H1 (cell line): ENCODE measurements around the gene TRIM14. TPM values are rescaled to one million over a fixed set of nuclear protein-coding genes. Genes with fewer than 3 reads are reported as not detected.

ENCODE experiments used
- CTCF ChIA-PET: fragments of 300-600 bp; sonication (Branson Sonifier 250); formaldehyde crosslinking; loops from one replicate; lab custom pipeline; 2021; ENCODE audit not compliant: partially characterized antibody; lab: Charles Lee
- POLR2A ChIA-PET: fragments of 300-600 bp; sonication (Branson Sonifier 250); formaldehyde crosslinking; loops from one replicate; lab custom pipeline; 2021; ENCODE audit warnings: inconsistent platforms; ENCODE audit not compliant: partially characterized antibody; lab: Charles Lee
- DNase-seq, 2 experiments: peaks; one replicate each; pipeline versions ENCODE4 v3.0.0 to v3.0.0-alpha.2; 2010 to 2022; ENCODE audit warnings: low spot score in 2 of 2, low read depth in 1 of 2, mixed read lengths in 1 of 2
- FAIRE-seq: peaks from 2 replicates; lab custom pipeline; 2011; peaks lifted over from hg19 to GRCh38; lab: Jason Lieb, UNC
- H2AFZ ChIP-seq: 2 replicates; pipeline ENCODE4 v1.8.1; 2012; ENCODE audit warnings: low read length, inconsistent platforms
- H2AK5ac ChIP-seq: 2 replicates; pipeline ENCODE4 v1.6.1; 2013; ENCODE audit warnings: low read depth, low read length
- H2BK120ac ChIP-seq: replicated peaks from 2 replicates; pipeline ENCODE3; 2013; ENCODE audit warnings: low read depth, low read length, inconsistent platforms
- H2BK12ac ChIP-seq: 2 replicates; pipeline ENCODE4 v1.6.1; 2013; ENCODE audit warnings: low read depth, low read length
- H2BK15ac ChIP-seq: 2 replicates; pipeline ENCODE4 v1.6.1; 2013; ENCODE audit warnings: low read length
- H2BK20ac ChIP-seq: 2 replicates; pipeline ENCODE4 v1.6.1; 2013; ENCODE audit warnings: low read length
- H2BK5ac ChIP-seq: 2 replicates; pipeline ENCODE4 v1.6.1; 2013; ENCODE audit warnings: low read depth, low read length
- H3K14ac ChIP-seq: 2 replicates; pipeline ENCODE4 v1.6.1; 2013; ENCODE audit warnings: inconsistent platforms; ENCODE audit not compliant: insufficient read length
- H3K18ac ChIP-seq: 2 replicates; pipeline ENCODE4 v1.6.1; 2013; ENCODE audit warnings: low read length; ENCODE audit errors: extremely low read depth
- H3K23ac ChIP-seq: 2 replicates; pipeline ENCODE4 v1.6.1; 2013; ENCODE audit warnings: inconsistent platforms; ENCODE audit not compliant: insufficient read length
- H3K23me2 ChIP-seq: 2 replicates; pipeline ENCODE4 v1.6.1; 2013; ENCODE audit warnings: low read depth, low read length
- H3K27ac ChIP-seq: 2 replicates; pipeline ENCODE4 v1.6.1; 2011; ENCODE audit warnings: low read depth, low read length, inconsistent platforms
- H3K27me3 ChIP-seq, 4 experiments: replicated peaks in 1 of 4; 1 replicate in 1 of 4; 2 replicates in 3 of 4; pipeline versions ENCODE4 v1.6.1 to v1.8.1; 2011 to 2013; ENCODE audit warnings: low read length in 3 of 4, mild to moderate bottlenecking in 3 of 4, inconsistent platforms in 2 of 4, mixed read lengths in 2 of 4, moderate library complexity in 1 of 4; ENCODE audit not compliant: control insufficient read depth in 3 of 4, insufficient read depth in 3 of 4; ENCODE audit errors: extremely low read depth in 1 of 4
- H3K36me3 ChIP-seq, 4 experiments: 2 replicates each; pipeline versions ENCODE4 v1.6.1 to v1.8.1; 2011 to 2013; ENCODE audit warnings: mild to moderate bottlenecking in 4 of 4, low read length in 3 of 4, moderate library complexity in 2 of 4, control low read depth in 1 of 4, inconsistent platforms in 1 of 4; ENCODE audit not compliant: insufficient read depth in 4 of 4, control insufficient read depth in 2 of 4
- H3K4ac ChIP-seq: replicated peaks from 2 replicates; pipeline ENCODE3; 2013; ENCODE audit warnings: low read length, low read depth, mixed read lengths, inconsistent platforms; ENCODE audit not compliant: insufficient read length
- H3K4me1 ChIP-seq, 4 experiments: replicated peaks in 1 of 4; 1 replicate in 1 of 4; 2 replicates in 3 of 4; pipeline versions ENCODE4 v1.6.1 to v1.8.1; 2011 to 2013; ENCODE audit warnings: low read length in 3 of 4, inconsistent platforms in 2 of 4, mixed read lengths in 1 of 4; ENCODE audit not compliant: insufficient read depth in 4 of 4, control insufficient read depth in 3 of 4
- H3K4me2 ChIP-seq, 2 experiments: 2 replicates each; pipeline versions ENCODE4 v1.6.1 to v1.8.1; 2011 to 2013; ENCODE audit warnings: low read depth in 2 of 2, low read length in 2 of 2, control low read depth in 1 of 2, inconsistent platforms in 1 of 2, mild to moderate bottlenecking in 1 of 2; ENCODE audit not compliant: insufficient read depth in 1 of 2
- H3K4me3 ChIP-seq, 4 experiments: fragments of 200-600, 300-600 bp in 1 of 4; sonication (generic), shearing (Covaris generic), sonication (Bioruptor Twin) in 1 of 4; 2 replicates each; pipeline versions ENCODE4 v1.5.1 to v1.8.1; 2011 to 2016; ENCODE audit warnings: low read length in 4 of 4, low read depth in 3 of 4, control low read depth in 2 of 4, inconsistent platforms in 2 of 4, mild to moderate bottlenecking in 2 of 4, mixed read lengths in 1 of 4, moderate library complexity in 1 of 4; ENCODE audit not compliant: insufficient read depth in 2 of 4; ENCODE audit errors: extremely low read depth in 1 of 4
- H3K56ac ChIP-seq: replicated peaks from 2 replicates; pipeline ENCODE3; 2013; ENCODE audit warnings: low read depth, mild to moderate bottlenecking, mixed read lengths, low read length, inconsistent platforms; ENCODE audit not compliant: insufficient read length
- H3K79me1 ChIP-seq: 2 replicates; pipeline ENCODE4 v1.6.1; 2013; ENCODE audit warnings: low read depth, low read length, control low read depth
- H3K79me2 ChIP-seq, 2 experiments: 2 replicates each; pipeline versions ENCODE4 v1.6.1 to v1.8.1; 2012 to 2013; ENCODE audit warnings: low read length in 2 of 2, mild to moderate bottlenecking in 2 of 2, inconsistent platforms in 1 of 2; ENCODE audit not compliant: insufficient read depth in 2 of 2, control insufficient read depth in 1 of 2
- H3K9ac ChIP-seq, 4 experiments: replicated peaks in 1 of 4; 1 replicate in 1 of 4; 2 replicates in 3 of 4; pipeline versions ENCODE4 v1.6.1 to v1.8.1; 2011 to 2013; ENCODE audit warnings: low read depth in 3 of 4, low read length in 3 of 4, control low read depth in 2 of 4, mild to moderate bottlenecking in 2 of 4, moderate library complexity in 2 of 4, inconsistent platforms in 1 of 4; ENCODE audit errors: extremely low read depth in 1 of 4
- H3K9me3 ChIP-seq, 2 experiments: 2 replicates each; pipeline versions ENCODE4 v1.6.1 to v1.8.1; 2012 to 2013; ENCODE audit warnings: mild to moderate bottlenecking in 2 of 2, moderate library complexity in 2 of 2, control low read depth in 1 of 2, inconsistent platforms in 1 of 2, low read depth in 1 of 2, low read length in 1 of 2, mixed read lengths in 1 of 2; ENCODE audit not compliant: insufficient read depth in 2 of 2
- H4K20me1 ChIP-seq, 2 experiments: replicated peaks in 1 of 2; 2 replicates each; pipeline versions ENCODE3 to v1.8.1; 2011 to 2013; ENCODE audit warnings: inconsistent platforms in 2 of 2, low read length in 2 of 2, mild to moderate bottlenecking in 1 of 2; ENCODE audit not compliant: insufficient read depth in 2 of 2, control insufficient read depth in 1 of 2
- H4K5ac ChIP-seq: 2 replicates; pipeline ENCODE4 v1.6.1; 2013; ENCODE audit warnings: low read length, low read depth, mixed read lengths, inconsistent platforms; ENCODE audit not compliant: insufficient read length
- H4K8ac ChIP-seq: 2 replicates; pipeline ENCODE4 v1.8.0; 2013; ENCODE audit warnings: mild to moderate bottlenecking, moderate library complexity, low read length, inconsistent platforms; ENCODE audit not compliant: insufficient read depth; ENCODE audit errors: extremely low read depth
- H4K91ac ChIP-seq: replicated peaks from 2 replicates; pipeline ENCODE3; 2013; ENCODE audit warnings: low read length, mixed read lengths, inconsistent platforms; ENCODE audit not compliant: insufficient read length
- BRCA1 ChIP-seq: IDR thresholded peaks from 2 replicates; pipeline ENCODE4 v1.6.1; 2012; ENCODE audit warnings: low read depth, low read length, improper control_type of control experiment
- JUN ChIP-seq: IDR thresholded peaks from 2 replicates; pipeline ENCODE4 v1.6.1; 2011; ENCODE audit warnings: low read depth, mild to moderate bottlenecking, improper control_type of control experiment, low read length
- RNF2 ChIP-seq: fragments of 200-900, 300-1000 bp; sonication (generic); IDR thresholded peaks from 2 replicates; pipeline ENCODE4 v1.7.1; 2016; ENCODE audit warnings: borderline replicate concordance, low read depth, mild to moderate bottlenecking, antibody characterized with exemption, low read length; ENCODE audit not compliant: poor library complexity, severe bottlenecking; ENCODE audit errors: missing control alignments
- USF2 ChIP-seq: IDR thresholded peaks from 2 replicates; pipeline ENCODE4 v1.6.1; 2011; ENCODE audit warnings: low read length, improper control_type of control experiment
- WGBS, 2 experiments: shearing (Covaris generic) in 1 of 2; methylation state at CpG; one replicate each; pipeline versions ENCODE4 v1.1.6 to v1.1.7; 2013 to 2015; ENCODE audit warnings: low lambda C conversion rate in 2 of 2, mixed read lengths in 2 of 2, inconsistent platforms in 1 of 2, low coverage in 1 of 2, missing lambda C conversion rate in 1 of 2; ENCODE audit not compliant: insufficient replicate concordance in 2 of 2, insufficient coverage in 1 of 2, insufficient read length in 1 of 2; ENCODE audit errors: extremely low coverage in 1 of 2, missing lambda C conversion rate in 1 of 2; 5-methylcytosine and 5-hydroxymethylcytosine counted together
- polyA plus RNA-seq, 7 experiments: library from polyadenylated mRNA; depleted of rRNA in 3 of 7; stranded (reverse) in 5 of 7; unstranded in 2 of 7; fragments of >200 nt in 5 of 7; fragments of 200-250 nt in 2 of 7; gene quantifications; 1 replicate in 5 of 7; 2 replicates in 1 of 7; 4 replicates in 1 of 7; pipeline versions ENCODE4 v1.2.1 to v1.2.3, GENCODE V29; 2011 to 2013; ENCODE audit warnings: missing spikeins in 2 of 7, mixed read lengths in 2 of 7
- total RNA-seq: library from RNA; stranded (reverse); fragmentation: NEBNext Ultra II Directional; extraction: Animal tissue kit (Norgen Biotek cat#: 25700); gene quantifications from 2 replicates; pipeline ENCODE4 v1.2.1, GENCODE V29; 2021

The TRIM14 gene
- total and polyA plus RNA-seq, 2 of the 8 experiments (the other 6 are each of a cell fraction or from before 2014, with no cell fraction given) = 9.2 to 19.4 TPM

GRCh38 chr9:98066235-98066634 lies 52.8 kb downstream of the TRIM14 start:
- Histone ChIP-seq H3K56ac (no peak overlapping the region), H3K79me2 (peaks cover 0 to 2% of the 10 kb centered on the region in 2 experiments; a peak in 1 of 4 replicates), H3K27ac (no peak overlapping the region), H2BK20ac (no peak overlapping the region), H3K4me2 (no peak overlapping the region), H3K27me3 (no peaks in the 10 kb centered on the region), H3K14ac (no peak overlapping the region), H3K9ac (no peak overlapping the region), H3K23ac (no peak overlapping the region), H4K5ac (no peak overlapping the region), H3K4ac (no peak overlapping the region), H3K4me1 (no peaks in the 10 kb centered on the region), H2BK12ac (no peak overlapping the region), H2AK5ac (no peak overlapping the region), H3K79me1 (0 out of 2 replicates have a peak, but pooled peaks cover 4% of the 10 kb centered on the region), H2AFZ (no peak overlapping the region), H4K20me1 (peaks cover 0 to 3% of the 10 kb centered on the region in 2 experiments), H2BK15ac (no peak overlapping the region), H4K91ac (no peak overlapping the region), H3K18ac (no peak overlapping the region), H3K4me3 (no peak overlapping the region), H3K36me3 (peaks cover 0 to 23% (median 5%) of the 10 kb centered on the region in 4 experiments; a peak in 5 of 8 replicates), H2BK120ac (no peak overlapping the region), H4K8ac (no peak overlapping the region), H3K9me3 (no peaks in the 10 kb centered on the region), H2BK5ac (no peak overlapping the region), H3K23me2 (no peaks in the 10 kb centered on the region)
- 86% methylated on average over 3 of the region's 3 CpGs; no CpG with 5 or more reads in 1 of the 2 experiments for WGBS, 2 experiments
- ChIA-PET POLR2A (interaction anchor here (1.2 to 1.3 kb wide), 2 partner anchors 9 to 26 kb away, joined by 3 to 4 read pairs; partner anchors contain the start of gene NANS), CTCF (interaction anchor here (1.0 kb wide), 1 partner anchor 34 kb away, joined by 3 read pairs; no protein-coding TSS in a partner anchor)
- DNase-seq = no peak
- FAIRE-seq = no peak
- TF ChIP-seq BRCA1 (no peak), USF2 (no peak), JUN (no peak), RNF2 (no peak)
